HUES48 (cell line): ENCODE results near the gene ANXA2.

Source experiments
- H3K27ac ChIP-seq: one replicate; pipeline ENCODE4 v1.7.0; 2013; ENCODE audit warnings: low read depth, low read length, inconsistent platforms
- H3K27me3 ChIP-seq: 2 replicates; pipeline ENCODE4 v1.6.1; 2013; ENCODE audit warnings: mild to moderate bottlenecking, low read length; ENCODE audit not compliant: control insufficient read depth, insufficient read depth
- H3K36me3 ChIP-seq: 2 replicates; pipeline ENCODE4 v1.6.1; 2013; ENCODE audit warnings: low read length; ENCODE audit not compliant: control insufficient read depth, insufficient read depth
- H3K4me1 ChIP-seq: 2 replicates; pipeline ENCODE4 v1.6.1; 2013; ENCODE audit warnings: mild to moderate bottlenecking, low read length; ENCODE audit not compliant: control insufficient read depth, insufficient read depth
- H3K4me3 ChIP-seq: 2 replicates; pipeline ENCODE4 v1.5.1; 2013; ENCODE audit warnings: mild to moderate bottlenecking, low read depth, low read length
- H3K9ac ChIP-seq: 2 replicates; pipeline ENCODE4 v1.6.1; 2013; ENCODE audit warnings: mild to moderate bottlenecking, low read depth, low read length, moderate library complexity
- H3K9me3 ChIP-seq: 2 replicates; pipeline ENCODE4 v1.6.1; 2013; ENCODE audit warnings: low read length; ENCODE audit not compliant: control insufficient read depth, insufficient read depth

Gene ANXA2

GRCh38 chr15:60396560-60396957 lies 1.2 kb downstream of the ANXA2 start:
- Histone ChIP-seq H3K27me3 (peaks cover 16% of the 10 kb centered on the region), H3K9ac (peak overlapping the region; percentile 81), H3K4me3 (peak overlapping the region; percentile 93), H3K36me3 (peaks cover 17% of the 10 kb centered on the region; the same call in 1 of the 2 replicates), H3K9me3 (no peaks in the 10 kb centered on the region), H3K4me1 (peaks cover 77% of the 10 kb centered on the region), H3K27ac (peak overlapping the region; percentile 83)

- H3K9ac ChIP-seq, result peak overlapping the region; percentile 81; the same call in 1 of the 2 replicates
- no peak overlapping the region for H3K27ac ChIP-seq
- peaks cover 80% of the 10 kb centered on the region for H3K4me1 ChIP-seq
- H3K4me3 ChIP-seq, result peak overlapping the region; percentile 93
- peaks cover 17% of the 10 kb centered on the region; the same call in 1 of the 2 replicates for H3K36me3 ChIP-seq
- H3K27me3 ChIP-seq, result peaks cover 16% of the 10 kb centered on the region
- H3K9me3 ChIP-seq, result no peaks in the 10 kb centered on the region
Observed at GRCh38 chr15:60396100-60396499, 1.7 kb downstream of the ANXA2 start.

- Histone ChIP-seq H3K9me3 (no peaks in the 10 kb centered on the region), H3K27ac (peak overlapping the region; percentile 19), H3K36me3 (peaks cover 21% of the 10 kb centered on the region; the same call in 1 of the 2 replicates), H3K4me1 (peaks cover 80% of the 10 kb centered on the region), H3K4me3 (peak overlapping the region; percentile 93; the same call in 1 of the 2 replicates), H3K27me3 (peaks cover 16% of the 10 kb centered on the region), H3K9ac (no peak overlapping the region; the same call in 1 of the 2 replicates)
Observed at GRCh38 chr15:60395276-60396011, 2.3 kb downstream of the ANXA2 start.

- peaks cover 80% of the 10 kb centered on the region for H3K4me1 ChIP-seq
- no peak overlapping the region for H3K4me3 ChIP-seq
- peak overlapping the region; percentile 7; the same call in 1 of the 2 replicates for H3K9ac ChIP-seq
Observed at GRCh38 chr15:60394689-60395097, 3.1 kb downstream of the ANXA2 start.

GRCh38 chr15:60392986-60393790 lies 4.6 kb downstream of the ANXA2 start:
- Histone ChIP-seq H3K9ac (no peak overlapping the region), H3K27me3 (peaks cover 9% of the 10 kb centered on the region), H3K4me1 (peaks cover 79% of the 10 kb centered on the region), H3K9me3 (no peaks in the 10 kb centered on the region), H3K36me3 (peaks cover 24% of the 10 kb centered on the region; the same call in 1 of the 2 replicates), H3K27ac (peak overlapping the region; percentile 30), H3K4me3 (no peak overlapping the region)

More at GRCh38 chr15:60394689-60395097, 3.1 kb downstream of the ANXA2 start:
- H3K27ac ChIP-seq, result no peak overlapping the region
- H3K9me3 ChIP-seq, result no peaks in the 10 kb centered on the region
- H3K27me3 ChIP-seq, result peaks cover 15% of the 10 kb centered on the region
- H3K36me3 ChIP-seq, result peaks cover 24% of the 10 kb centered on the region; the same call in 1 of the 2 replicates

- Histone ChIP-seq H3K36me3 (peaks cover 24% of the 10 kb centered on the region; the same call in 1 of the 2 replicates), H3K4me3 (no peak overlapping the region), H3K27ac (peak overlapping the region; percentile 76), H3K9ac (no peak overlapping the region), H3K9me3 (no peaks in the 10 kb centered on the region), H3K27me3 (peaks cover 9% of the 10 kb centered on the region), H3K4me1 (peaks cover 79% of the 10 kb centered on the region)
Observed at GRCh38 chr15:60392601-60392985, 5.2 kb downstream of the ANXA2 start.

GRCh38 chr15:60391722-60392315 lies 6.0 kb downstream of the ANXA2 start:
- Histone ChIP-seq H3K27me3 (peaks cover 4% of the 10 kb centered on the region), H3K9me3 (no peaks in the 10 kb centered on the region), H3K27ac (peak overlapping the region; percentile 76), H3K36me3 (peaks cover 24% of the 10 kb centered on the region; the same call in 1 of the 2 replicates), H3K9ac (no peak overlapping the region), H3K4me3 (no peak overlapping the region), H3K4me1 (peaks cover 75% of the 10 kb centered on the region)

- H3K4me3 ChIP-seq, result no peak overlapping the region; the same call in 1 of the 2 replicates
- H3K4me1 ChIP-seq, result peaks cover 66% of the 10 kb centered on the region
- H3K36me3 ChIP-seq, result peaks cover 25% of the 10 kb centered on the region; the same call in 1 of the 2 replicates
- H3K9ac ChIP-seq, result no peak overlapping the region
- H3K27ac ChIP-seq, result peak overlapping the region; percentile 76
- H3K27me3 ChIP-seq, result no peaks in the 10 kb centered on the region
- H3K9me3 ChIP-seq, result no peaks in the 10 kb centered on the region
Observed at GRCh38 chr15:60390871-60391501, 6.8 kb downstream of the ANXA2 start.

- no peak overlapping the region; the same call in 1 of the 2 replicates for H3K4me3 ChIP-seq
- no peaks in the 10 kb centered on the region for H3K27me3 ChIP-seq
- no peak overlapping the region for H3K9ac ChIP-seq
- no peaks in the 10 kb centered on the region for H3K9me3 ChIP-seq
- no peak overlapping the region for H3K27ac ChIP-seq
- peaks cover 23% of the 10 kb centered on the region for H3K36me3 ChIP-seq
- H3K4me1 ChIP-seq, result peaks cover 59% of the 10 kb centered on the region
Observed at GRCh38 chr15:60390231-60390630, 7.6 kb downstream of the ANXA2 start.

- Histone ChIP-seq H3K4me1 (peaks cover 53% of the 10 kb centered on the region), H3K36me3 (peaks cover 22% of the 10 kb centered on the region), H3K27ac (no peak overlapping the region), H3K27me3 (no peaks in the 10 kb centered on the region), H3K4me3 (no peak overlapping the region), H3K9me3 (no peaks in the 10 kb centered on the region), H3K9ac (no peak overlapping the region)
Observed at GRCh38 chr15:60389261-60390077, 8.3 kb downstream of the ANXA2 start.
